ENCODE measurements around the gene DGLUCY.
A peak's percentile ranks its signal among the peaks of the same experiment; 100 is the strongest.

DGLUCY gene

GRCh38 chr14:91114079-91115065 is 499 bp downstream of the DGLUCY start:
- Mint-ChIP-seq H3K9me3 (no peaks in the 10 kb centered on the region), H3K27ac (peak overlapping the region; percentile 97 to 99 (median 97)), H3K36me3 (ENCODE audit: low read depth) (peaks cover 22% of the 10 kb centered on the region), H3K4me1 (peaks cover 43% of the 10 kb centered on the region), H3K4me3 (peak overlapping the region; percentile 86 to 95 (median 91)), H3K27me3 (ENCODE audit: low read depth) (no peaks in the 10 kb centered on the region)
- TF ChIP-seq CTCF (IDR thresholded peaks at IDR 0.05; ENCODE audit: unreplicated experiment in 3 of 3), result no peak

GRCh38 chr14:91115986-91116770 is 2.3 kb downstream of the DGLUCY start:
- H3K4me3 Mint-ChIP-seq, result peak overlapping the region; percentile 13 to 95 (median 86)
- H3K4me1 Mint-ChIP-seq, result peaks cover 37% of the 10 kb centered on the region
- H3K27ac Mint-ChIP-seq, result peak overlapping the region; percentile 66 to 97 (median 71)
- no peaks in the 10 kb centered on the region for H3K27me3 Mint-ChIP-seq (ENCODE audit: low read depth)
- no peaks in the 10 kb centered on the region for H3K9me3 Mint-ChIP-seq
- peaks cover 34% of the 10 kb centered on the region for H3K36me3 Mint-ChIP-seq (ENCODE audit: low read depth)
- no peak for TF ChIP-seq CTCF (IDR thresholded peaks at IDR 0.05; ENCODE audit: unreplicated experiment in 3 of 3)

GRCh38 chr14:91116913-91117588 is 3.2 kb downstream of the DGLUCY start:
- H3K27ac Mint-ChIP-seq, result no peak overlapping the region
- H3K27me3 Mint-ChIP-seq (ENCODE audit: low read depth), result no peaks in the 10 kb centered on the region
- peak overlapping the region in 1 of 3 experiments; percentile 36 for H3K4me3 Mint-ChIP-seq
- TF ChIP-seq CTCF (IDR thresholded peaks at IDR 0.05; ENCODE audit: unreplicated experiment in 3 of 3), result no peak
- H3K36me3 Mint-ChIP-seq (ENCODE audit: low read depth), result peaks cover 34% of the 10 kb centered on the region
- H3K4me1 Mint-ChIP-seq, result peaks cover 37% of the 10 kb centered on the region
- no peaks in the 10 kb centered on the region for H3K9me3 Mint-ChIP-seq

GRCh38 chr14:91117960-91118359 is 4.1 kb downstream of the DGLUCY start:
- Mint-ChIP-seq H3K4me1 (peaks cover 32% of the 10 kb centered on the region), H3K36me3 (ENCODE audit: low read depth) (peaks cover 34% of the 10 kb centered on the region), H3K4me3 (no peak overlapping the region), H3K27me3 (ENCODE audit: low read depth) (no peaks in the 10 kb centered on the region), H3K9me3 (no peaks in the 10 kb centered on the region), H3K27ac (no peak overlapping the region)
- no peak for TF ChIP-seq CTCF (IDR thresholded peaks at IDR 0.05; ENCODE audit: unreplicated experiment in 3 of 3)

GRCh38 chr14:91118511-91119068 is 4.7 kb downstream of the DGLUCY start:
- H3K9me3 Mint-ChIP-seq, result no peaks in the 10 kb centered on the region
- no peaks in the 10 kb centered on the region for H3K27me3 Mint-ChIP-seq (ENCODE audit: low read depth)
- H3K4me3 Mint-ChIP-seq, result no peak overlapping the region
- peak overlapping the region in 1 of 3 experiments; percentile 20 for H3K27ac Mint-ChIP-seq
- H3K36me3 Mint-ChIP-seq (ENCODE audit: low read depth), result peaks cover 34% of the 10 kb centered on the region
- H3K4me1 Mint-ChIP-seq, result peaks cover 27% of the 10 kb centered on the region
- no peak for TF ChIP-seq CTCF (IDR thresholded peaks at IDR 0.05; ENCODE audit: unreplicated experiment in 3 of 3)
